HG02840 (cell line): ENCODE data around the gene TRRAP.
A peak's percentile ranks its signal among the peaks of the same experiment; 100 is the strongest.
"Not testable (repeated sequence)": the region's sequence is repeated elsewhere in the genome, so short reads cannot be mapped to it uniquely, and the experiment has no call there.

Source experiments
- ATAC-seq: cut with Tn5 transposase; IDR thresholded peaks from one replicate; pipeline ENCODE4 v1.9.1; 2021; ENCODE audit warnings: mild to moderate bottlenecking, moderate library complexity, moderate number of reproducible peaks; ENCODE audit not compliant: unreplicated experiment, low FRiP score

Gene TRRAP

GRCh38 chr7:98878365-98879197, at the start of gene TRRAP:
TRRAP (plus strand) TSS chr7:98878532; CDS start chr7:98881151, 2,619 bp downstream.
- ATAC-seq: peak; percentile 66

- no peak for ATAC-seq
These were observed 47.3 kb upstream of the TRRAP start for GRCh38 chr7:98830972-98831548.

- no peak for ATAC-seq
These were observed 46.6 kb upstream of the TRRAP start for GRCh38 chr7:98831641-98832221.

- no peak for ATAC-seq
These were observed 45.3 kb upstream of the TRRAP start for GRCh38 chr7:98833022-98833421.

- no peak for ATAC-seq
These were observed 43.4 kb upstream of the TRRAP start for GRCh38 chr7:98834949-98835348.

GRCh38 chr7:98836811-98837629, 41.3 kb upstream of the TRRAP start:
- no peak for ATAC-seq

GRCh38 chr7:98837630-98837972, 40.7 kb upstream of the TRRAP start:
- ATAC-seq: no peak

GRCh38 chr7:98840096-98840495, 38.2 kb upstream of the TRRAP start:
- no peak for ATAC-seq

GRCh38 chr7:98840722-98841121, 37.6 kb upstream of the TRRAP start:
- ATAC-seq: no peak

GRCh38 chr7:98841179-98841997, 36.9 kb upstream of the TRRAP start:
- no peak for ATAC-seq

- ATAC-seq: not testable (repeated sequence)
These were observed 35.8 kb upstream of the TRRAP start for GRCh38 chr7:98842552-98842951.

- no peak for ATAC-seq
These were observed 29.4 kb upstream of the TRRAP start for GRCh38 chr7:98848918-98849317.

GRCh38 chr7:98852826-98853225, 25.5 kb upstream of the TRRAP start:
- no peak for ATAC-seq

- ATAC-seq: no peak
These were observed 22.5 kb upstream of the TRRAP start for GRCh38 chr7:98855610-98856422.

- no peak for ATAC-seq
These were observed 18.3 kb upstream of the TRRAP start for GRCh38 chr7:98860071-98860470.

GRCh38 chr7:98862203-98862602, 16.1 kb upstream of the TRRAP start:
- ATAC-seq: no peak

GRCh38 chr7:98862716-98863420, 15.5 kb upstream of the TRRAP start:
- ATAC-seq: no peak

- ATAC-seq: no peak
These were observed 14.7 kb upstream of the TRRAP start for GRCh38 chr7:98863601-98864000.
